NCI-H748 treated with DMSO at 0.1 percent for 48 hours (cell line): ENCODE measurements around the gene DCAF11.

ENCODE experiments used
- DNase-seq: peaks from one replicate; lab custom pipeline; 2025; lab: John Stamatoyannopoulos, UW

Gene DCAF11

DNA sequence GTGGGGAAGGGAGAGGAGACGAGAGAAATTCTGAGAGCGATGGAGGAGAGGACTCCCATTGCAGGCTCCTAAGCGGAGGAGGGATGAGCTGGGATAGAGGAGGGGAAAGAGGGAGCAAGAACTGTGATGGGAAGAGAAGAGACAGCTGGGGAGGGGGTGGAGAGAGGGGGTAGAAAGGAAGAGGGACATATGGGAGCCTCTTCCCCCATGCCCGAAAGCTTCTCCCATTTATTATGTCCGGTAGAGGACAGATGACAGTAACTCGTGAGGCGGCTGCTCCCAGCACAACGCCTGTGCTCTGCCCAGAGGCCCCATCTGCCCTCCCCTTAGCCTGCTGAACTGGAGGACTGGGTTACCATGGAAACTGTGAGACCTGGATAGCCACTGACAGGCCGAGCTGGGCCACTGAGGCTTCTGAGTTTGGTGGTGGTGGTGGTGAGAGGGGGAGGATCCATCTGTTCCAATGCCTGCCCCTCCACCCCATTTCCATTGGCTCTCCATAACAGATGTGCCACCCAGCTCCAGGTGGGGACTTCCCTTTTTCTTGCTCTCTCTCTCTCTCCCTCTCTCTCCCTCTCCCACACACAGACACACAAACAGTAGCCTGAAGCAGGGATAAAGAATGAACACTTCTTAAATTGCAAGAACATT lies 35.0 kb upstream of the DCAF11 start:
- no peak for DNase-seq

DNA sequence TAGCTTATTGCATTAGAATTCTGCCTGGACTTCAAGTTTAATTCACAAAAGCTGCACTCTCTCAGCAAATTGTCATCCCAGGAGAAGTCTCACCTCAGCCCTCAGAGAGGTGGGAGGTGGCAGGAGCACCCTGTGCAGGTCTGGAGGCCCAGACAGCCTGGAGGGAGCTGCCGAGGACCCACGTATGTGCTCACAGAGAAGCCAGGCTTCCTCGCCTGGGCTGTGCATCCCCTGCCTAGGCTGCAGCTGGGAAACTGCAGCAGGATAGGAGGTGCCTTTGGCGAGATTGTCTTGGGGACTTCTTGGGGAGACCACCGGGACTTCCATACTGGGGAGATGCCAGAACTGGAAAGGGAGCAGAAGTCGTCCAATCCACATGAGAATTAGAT lies 34.4 kb upstream of the DCAF11 start:
- DNase-seq = no peak

DNA sequence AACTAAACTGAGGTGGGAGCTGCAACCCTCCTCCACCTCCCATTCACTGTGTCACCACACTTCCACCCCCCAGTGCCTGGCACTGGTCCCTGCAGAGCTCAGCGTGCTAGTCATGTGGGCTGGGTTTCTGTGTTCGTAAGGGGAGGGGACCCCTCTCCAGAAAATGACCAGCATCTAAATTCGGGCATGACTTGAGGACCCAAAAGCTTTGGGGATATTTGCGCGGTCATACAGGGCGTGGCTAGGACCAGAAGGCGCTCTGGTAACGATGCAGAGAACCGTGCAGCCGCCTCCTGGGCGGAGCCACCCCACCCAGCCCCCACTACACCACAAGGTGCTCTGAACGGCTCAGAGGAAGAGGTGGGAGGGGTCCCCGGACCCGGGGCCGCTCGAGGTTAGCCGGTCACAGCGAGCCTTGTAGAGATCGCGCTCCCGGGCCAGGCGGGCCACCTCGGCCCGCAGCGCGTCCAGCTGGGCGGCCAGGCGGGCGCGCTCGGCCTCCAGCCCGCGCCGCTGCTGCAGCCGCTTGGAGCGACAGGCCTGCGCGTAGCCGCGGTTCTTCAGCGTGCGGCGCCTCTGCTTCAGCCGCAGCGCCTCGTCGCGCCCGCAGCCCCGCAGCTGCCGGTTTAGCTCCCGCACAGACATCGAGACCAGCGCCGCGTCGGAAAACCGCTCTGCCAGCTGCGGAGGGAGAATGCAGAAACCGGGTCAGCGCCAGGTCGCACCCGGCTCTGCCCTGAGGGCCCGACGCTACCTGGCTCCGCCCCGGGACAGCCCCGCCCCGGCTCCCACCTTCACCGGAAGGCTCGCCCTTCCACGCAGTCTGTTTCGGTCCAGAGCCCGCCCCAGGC lies 33.5 kb upstream of the DCAF11 start:
- peak; percentile 50 for DNase-seq

DNA sequence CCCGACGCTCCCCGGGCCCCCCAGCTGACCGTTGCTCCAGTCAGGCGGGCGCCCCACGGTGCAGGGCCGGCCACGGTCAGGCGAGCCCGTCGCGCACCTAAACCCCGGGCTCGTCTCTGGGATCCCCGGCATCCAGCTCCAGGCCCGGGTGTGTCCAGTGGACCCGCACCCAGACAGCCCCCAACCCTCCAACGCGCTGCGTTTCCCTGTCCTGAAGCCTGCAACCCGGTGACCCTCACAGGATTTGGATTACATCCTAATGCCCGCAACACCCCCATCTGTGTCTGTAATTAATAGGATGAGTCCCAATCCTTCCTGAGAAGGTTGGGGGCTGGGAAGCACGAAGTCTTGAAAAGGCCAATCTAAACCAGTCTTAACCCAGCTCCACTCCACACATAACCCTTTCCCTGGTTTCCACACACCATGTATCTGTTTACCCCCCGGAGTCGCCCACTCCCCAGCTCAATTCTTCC lies 32.8 kb upstream of the DCAF11 start:
- DNase-seq = no peak

DNA sequence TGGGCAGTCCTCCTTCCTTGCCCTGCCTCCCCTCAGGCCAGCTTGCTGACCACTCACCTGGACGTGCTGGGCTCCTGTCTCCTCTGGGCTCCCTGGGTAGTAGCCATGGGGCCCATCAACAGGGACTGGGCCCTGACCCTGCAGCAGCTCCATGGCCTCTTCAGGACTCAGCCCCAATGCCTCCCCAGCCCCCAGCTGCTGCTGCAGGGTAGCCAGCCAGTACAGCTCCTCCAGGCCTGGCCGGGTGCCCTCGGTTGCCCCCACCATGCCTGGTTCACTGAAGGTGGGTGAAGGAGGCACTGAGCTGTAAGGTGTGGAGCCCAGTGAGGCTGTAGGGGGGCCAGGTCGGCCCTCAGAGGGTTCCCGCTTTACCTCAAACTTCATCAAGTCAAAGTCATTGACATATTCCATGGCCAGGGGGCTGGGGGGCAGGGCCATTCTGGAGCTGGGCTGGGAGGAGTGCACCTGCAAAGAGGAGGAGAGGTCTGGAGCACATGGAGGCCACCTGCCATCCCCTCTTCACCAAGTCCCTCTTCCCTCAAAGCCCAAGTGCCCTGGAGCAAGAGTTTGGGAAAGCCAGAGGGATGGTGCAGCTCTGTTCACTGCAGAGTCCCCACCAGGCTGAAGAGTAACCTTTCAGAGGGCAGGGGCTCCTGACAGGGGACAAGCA lies 32.0 kb upstream of the DCAF11 start:
- DNase-seq = no peak

DNA sequence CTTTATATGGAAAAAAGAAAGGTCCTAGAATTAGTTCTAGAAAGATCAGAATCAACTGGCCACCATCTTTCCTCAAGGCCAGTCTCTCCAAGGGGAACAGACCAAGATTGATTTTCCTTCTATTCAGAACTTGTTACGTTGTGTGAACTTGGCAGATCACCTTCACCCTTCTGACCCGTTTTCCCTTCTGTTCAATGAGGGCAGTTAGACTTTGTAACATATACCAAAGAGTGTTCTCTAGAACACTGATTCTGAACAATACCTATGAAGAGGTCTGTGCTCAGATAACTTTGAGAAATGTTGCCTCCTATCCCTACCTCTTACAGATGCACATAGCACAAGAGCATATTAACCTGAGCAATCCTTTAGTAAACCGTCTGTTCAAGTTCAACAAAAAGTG lies 31.1 kb upstream of the DCAF11 start:
- no peak for DNase-seq

DNA sequence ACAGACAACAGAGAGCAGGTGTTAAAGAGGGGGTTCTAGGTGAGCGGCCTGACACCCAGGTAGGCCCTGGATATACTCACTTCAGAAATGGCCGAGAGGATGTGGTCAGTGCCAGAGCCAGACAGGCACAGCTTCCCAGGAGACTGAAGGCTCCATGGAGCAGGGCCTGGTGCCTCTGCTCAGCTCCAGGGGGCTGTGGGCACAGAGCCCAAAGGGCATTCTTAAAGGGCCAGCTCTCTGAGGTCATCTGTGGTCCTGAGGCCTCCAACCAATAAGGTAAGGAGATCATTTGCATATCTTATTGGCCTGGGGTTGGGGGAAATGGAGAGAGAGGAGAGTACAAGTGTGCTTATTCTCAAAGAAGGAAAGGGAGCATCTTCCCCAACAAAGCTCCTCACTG lies 30.1 kb upstream of the DCAF11 start:
- no peak for DNase-seq

DNA sequence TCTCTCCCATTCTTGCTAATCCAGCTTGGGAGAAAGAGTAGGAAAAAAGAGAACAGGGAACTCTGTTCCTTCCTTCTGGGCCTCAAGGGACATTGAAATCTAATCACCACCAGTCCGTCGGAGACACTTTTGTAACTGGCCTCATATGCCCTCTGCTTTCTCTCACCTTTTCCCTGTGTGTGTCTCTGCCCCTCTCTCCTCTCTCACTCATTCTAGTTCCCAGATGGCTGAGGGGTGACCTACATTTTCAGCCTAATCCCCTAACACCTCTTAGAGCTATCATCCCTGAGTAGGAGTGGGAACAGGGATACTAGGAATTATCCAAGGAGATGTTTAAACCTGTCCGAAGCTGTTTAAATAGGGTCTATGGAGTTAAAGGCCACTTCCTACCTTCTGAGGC lies 29.4 kb upstream of the DCAF11 start:
- DNase-seq = no peak

DNA sequence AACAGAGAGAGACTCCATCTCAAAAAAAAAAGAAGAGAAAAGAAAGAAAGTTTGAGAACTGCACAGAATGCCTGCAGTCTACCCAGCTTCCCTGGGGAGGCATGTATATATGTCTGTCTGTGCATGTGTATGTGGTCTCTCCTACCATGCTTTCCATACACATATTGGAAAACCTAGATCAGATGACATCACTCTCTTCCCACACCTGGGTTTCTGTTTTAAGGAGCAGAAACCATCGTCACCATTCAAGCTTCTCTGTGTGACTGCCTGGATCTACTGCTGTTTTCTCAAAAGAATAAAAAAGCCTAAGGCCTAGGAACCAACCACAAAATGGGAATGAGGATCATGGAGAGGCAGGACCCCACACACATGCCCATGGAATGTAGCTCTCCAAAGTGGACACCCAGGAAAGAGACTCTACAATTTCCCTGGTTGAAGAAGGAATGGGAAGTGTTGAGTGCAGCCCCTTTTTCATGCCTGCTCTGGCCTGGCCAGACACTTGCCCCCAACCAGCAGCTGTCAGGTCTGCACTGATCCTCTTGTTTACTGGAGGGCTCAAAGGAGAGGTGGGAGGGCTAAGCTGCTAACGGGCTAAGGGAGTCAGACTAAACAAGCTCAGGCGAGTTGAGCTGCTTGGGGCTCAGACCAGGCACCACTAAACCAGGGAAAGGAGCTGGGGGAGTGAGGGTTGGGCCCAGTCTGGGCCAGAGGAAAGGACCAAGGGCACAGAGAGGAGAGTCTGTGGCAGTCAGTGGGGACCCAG lies 28.2 kb upstream of the DCAF11 start:
- DNase-seq = no peak

DNA sequence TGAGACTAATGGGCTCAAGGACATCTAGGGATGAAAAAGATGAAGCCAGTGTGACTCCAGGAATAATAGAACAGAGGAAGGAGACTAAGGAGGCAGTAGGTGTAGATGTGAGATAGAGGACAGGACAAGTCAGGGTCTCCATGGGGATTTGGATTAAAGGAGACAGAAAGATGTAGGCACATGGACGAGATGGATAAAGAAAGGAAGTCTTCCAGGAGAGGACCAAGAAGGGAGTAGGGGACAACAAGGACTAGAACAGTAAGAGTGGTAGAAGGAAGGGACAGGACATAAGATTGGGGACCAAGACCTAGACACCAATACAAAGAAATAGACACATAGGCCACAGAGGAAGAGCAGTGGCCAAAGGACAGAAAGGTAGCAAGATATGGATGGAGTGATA lies 27.6 kb upstream of the DCAF11 start:
- DNase-seq = no peak

DNA sequence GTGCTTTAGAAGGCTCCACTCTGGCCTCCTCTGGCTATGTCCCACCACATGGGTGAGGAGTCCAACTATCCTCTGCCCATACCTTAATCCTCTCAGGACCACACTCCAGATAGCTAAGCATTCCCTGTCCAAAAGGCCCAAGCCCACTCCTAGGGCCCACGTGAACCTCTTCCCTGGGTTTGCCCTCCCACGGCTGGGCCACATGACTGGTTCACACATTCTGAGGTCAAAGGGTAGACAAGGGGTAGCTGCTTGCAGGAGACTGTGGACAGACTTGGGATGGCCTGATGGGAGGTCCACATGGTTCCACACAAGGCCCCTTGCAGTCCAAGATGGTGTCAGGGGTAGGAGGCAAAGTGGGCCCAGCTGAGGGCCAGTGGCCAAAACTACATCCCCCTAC lies 26.5 kb upstream of the DCAF11 start:
- DNase-seq = no peak

DNA sequence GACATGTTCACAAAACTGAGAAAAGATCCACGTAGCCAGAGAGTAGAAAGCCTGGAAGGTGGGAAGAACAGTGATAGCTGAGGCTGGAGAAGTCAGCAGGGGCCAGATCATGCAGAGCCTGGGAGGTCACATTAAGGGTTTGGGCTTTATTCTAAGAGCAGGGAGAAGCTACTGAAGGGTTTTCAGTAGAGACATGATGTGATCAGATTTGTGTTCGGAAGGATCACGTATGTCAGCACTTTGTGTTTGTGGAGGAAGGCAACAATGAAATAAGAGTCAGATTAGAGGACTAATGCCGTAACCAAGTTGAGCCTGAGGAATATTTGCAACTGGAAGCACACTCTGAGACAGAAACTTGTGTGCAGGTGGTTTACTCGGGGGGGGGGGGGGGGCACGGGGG lies 24.7 kb upstream of the DCAF11 start:
- DNase-seq = no peak

DNA sequence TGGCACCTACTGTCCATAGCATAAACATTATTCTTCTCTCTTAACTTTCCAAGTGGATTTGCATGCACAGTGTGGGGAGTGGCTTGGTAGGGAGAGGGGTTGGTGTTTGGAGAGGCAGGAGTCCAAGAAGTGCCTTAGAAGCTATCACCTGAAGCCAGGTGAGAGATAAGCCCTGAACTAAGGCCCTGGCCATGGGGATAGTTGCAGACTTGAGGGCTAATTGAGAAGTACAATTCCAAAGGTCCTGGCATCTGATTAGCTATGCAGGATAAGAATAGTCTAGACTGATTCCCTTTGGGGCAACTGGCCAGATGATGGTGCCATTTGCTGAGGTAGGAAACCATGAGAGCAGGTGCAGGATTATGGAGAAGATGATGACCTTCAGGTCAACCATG lies 22.5 kb upstream of the DCAF11 start:
- DNase-seq = no peak

DNA sequence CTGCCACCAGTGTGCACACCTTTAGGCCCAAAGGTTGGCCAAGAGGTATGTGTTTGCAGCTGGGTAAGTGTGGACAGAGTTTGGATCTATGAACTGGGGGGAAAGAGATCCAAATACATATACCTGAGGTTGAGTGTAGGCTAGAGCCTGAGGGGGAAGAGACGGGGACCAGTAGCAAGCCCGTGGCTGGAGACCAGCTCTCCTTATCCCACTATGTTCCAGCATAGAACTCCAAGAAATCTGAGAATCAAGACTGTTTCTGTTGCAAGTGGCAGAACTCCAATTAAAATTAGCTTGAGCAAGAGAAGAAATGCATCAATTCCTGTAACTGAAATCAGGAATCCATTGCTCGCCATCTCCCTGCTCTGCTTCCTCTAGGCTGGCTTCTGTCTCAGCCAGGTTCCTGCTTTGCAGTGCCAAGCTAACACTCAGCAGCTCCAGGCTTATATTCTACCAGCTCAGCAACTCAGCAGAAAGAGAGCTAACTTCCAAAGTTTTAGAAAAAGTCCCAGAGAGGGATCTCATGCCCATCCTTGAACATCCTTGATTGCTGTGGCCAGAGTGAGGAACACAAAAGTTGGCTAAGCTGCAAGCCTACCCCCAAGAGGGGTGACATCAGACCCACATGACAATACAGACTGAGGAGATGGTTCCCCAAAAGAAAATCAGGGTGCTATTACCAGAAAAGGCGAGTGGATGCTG lies 21.9 kb upstream of the DCAF11 start:
- no peak for DNase-seq

DNA sequence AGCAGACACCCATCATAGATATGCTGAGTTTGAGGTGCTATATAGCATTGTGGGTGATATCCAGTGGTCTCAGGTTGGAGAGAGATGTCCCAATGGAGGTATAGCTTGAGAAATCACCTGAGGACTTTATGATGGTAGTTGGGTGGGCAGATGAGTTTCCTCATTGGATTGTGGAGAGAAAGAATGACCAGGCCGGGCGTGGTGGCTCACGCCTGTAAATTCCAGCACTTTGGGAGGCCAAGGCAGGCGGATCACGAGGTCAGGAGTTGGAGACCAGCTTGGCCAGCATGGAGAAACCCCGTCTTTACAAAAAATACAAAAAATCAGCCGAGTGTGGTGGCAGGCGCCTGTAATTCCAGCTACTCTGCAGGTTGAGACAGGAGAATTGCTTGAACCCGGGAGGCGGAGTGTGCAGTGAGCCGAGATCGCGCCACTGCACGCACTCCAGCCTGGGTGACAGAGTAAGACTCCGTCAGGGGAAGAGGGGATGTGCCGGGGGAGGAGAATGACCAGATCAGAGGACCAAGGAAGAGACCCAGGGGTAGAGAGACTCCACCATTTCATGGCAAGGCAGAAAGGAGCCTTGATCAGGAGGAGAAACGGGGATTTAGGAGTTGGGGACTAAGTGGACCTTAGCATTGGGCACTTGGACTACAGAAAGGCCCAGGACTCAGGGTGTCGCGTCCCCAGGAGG lies 21.2 kb upstream of the DCAF11 start:
- no peak for DNase-seq

DNA sequence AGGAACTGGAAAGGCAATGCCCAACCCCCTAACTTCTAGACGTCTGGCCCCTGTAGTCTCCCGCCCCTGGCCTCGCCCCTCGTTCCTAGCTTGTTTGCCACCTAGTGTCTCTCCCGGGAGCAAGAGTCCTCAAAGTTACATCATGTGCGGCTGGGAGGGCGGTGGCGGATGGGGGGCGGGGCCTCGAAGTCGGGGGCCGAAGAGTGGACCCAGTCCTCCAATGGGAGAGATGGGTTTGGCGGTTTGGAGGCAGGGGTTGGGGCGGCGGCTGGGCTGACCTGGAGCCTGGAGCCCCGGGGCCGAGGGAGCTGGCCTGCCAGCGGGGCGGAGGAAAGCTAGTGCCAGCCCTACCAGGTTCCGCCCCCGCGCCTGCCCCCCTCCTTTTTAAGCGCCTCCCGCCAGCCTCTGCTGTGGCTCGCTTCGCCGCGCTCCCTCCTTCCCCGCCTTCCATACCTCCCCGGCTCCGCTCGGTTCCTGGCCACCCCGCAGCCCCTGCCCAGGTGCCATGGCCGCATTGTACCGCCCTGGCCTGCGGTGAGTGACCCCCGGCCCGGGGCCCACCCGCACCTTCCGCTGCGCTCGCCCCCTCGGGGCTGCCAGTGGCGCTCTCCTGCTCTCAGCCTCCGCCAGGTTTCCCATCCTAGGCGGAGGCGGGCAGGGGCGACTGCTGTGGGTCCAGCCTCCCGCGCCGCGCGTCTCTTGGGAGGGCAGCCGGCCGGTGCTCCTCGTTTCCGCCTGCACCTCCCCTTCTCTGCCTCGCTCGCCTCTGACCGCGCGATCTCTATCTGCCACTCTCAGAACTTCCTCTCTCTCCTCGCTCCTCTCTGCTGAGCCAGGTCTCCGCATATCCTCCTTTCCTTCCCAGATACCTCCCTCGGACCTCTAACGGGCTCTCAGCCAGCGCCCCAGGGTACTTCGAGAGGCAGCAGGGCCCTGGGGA lies 20.4 kb upstream of the DCAF11 start, which contains the start of gene PCK2:
TSS of gene PCK2 (plus strand) at position 411 of the 940 bp plus-strand sequence. CDS start at position 506, 95 bp downstream.
- DNase-seq = peak; percentile 84

DNA sequence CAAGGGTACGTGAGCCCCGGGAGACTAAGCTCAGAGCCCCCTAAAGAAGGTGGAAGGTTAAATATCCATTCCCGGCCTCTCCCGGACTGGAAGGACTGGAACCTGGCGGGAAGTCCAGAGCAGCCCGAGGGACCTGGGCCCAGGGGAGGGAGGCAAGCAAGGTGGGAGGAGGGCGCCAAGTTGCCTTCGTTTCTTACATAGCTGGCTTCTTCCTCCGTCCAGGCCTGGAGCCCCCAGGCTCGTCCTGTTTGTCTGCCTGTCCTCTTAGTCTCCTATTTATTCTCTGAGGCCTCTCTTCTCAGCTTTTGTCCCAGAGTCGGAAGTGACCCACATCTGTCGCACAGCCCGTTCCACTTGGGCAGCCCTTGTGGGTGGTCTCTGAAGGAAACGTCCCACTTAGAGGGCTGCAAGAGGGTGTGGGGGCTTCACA lies 19.7 kb upstream of the DCAF11 start:
- DNase-seq = no peak

DNA sequence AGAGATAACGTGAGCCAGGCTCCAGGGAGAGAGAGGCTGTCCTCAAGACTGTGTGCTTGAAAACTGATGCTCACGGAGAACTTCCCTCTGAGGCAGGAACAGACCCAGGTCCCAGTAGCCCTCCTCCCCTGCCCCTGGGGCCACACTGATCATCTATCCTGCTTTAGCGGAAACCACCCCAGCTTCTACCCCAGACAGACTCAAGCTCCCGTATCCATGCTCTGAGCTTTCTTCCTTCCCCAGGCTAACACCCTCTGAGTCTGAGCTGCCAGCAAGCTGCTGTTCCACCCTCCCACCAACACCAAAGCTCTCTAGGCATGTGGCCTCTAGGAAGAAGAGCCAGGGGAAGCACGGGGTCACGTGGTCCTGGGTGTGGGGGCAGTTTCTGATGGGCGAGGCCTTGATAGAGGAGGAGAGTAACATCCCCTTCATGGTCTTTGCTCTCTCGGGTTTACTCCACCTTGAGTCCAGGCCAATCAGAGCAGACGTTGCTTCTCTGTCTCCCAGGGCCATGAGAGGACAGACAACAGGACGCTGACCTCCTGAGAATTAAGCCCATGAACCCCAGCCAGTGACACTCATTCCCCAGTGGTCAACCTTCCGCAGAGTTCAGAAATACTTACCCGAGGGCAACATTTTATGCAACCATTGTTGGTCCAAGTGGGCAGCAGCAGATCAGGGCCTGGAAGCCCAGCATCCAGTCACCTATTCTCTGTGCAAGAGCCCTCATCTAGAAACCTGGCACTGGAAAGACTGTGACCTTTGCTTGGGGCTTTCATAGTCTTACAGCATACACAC lies 19.1 kb upstream of the DCAF11 start:
- no peak for DNase-seq
